GM23248 (cell line): Measurements from ENCODE around the gene PIGA.

ENCODE experiments used
- EZH2 ChIP-seq: fragments of 200-600 bp; sonication (generic); IDR thresholded peaks from 2 replicates; pipeline ENCODE4 v1.6.1; 2018; ENCODE audit warnings: antibody characterized with exemption, mild to moderate bottlenecking; ENCODE audit not compliant: insufficient read depth, poor library complexity, severe bottlenecking
- EZH2phosphoT487 ChIP-seq: fragments of 200-600 bp; sonication (generic); IDR thresholded peaks from 2 replicates; pipeline ENCODE4 v1.6.1; 2018; ENCODE audit warnings: antibody characterized with exemption, moderate library complexity, mild to moderate bottlenecking, low read depth; ENCODE audit not compliant: insufficient read depth

GRCh38 chrX:15321447-15321846 is 13.9 kb downstream of the PIGA start:
- TF ChIP-seq EZH2phosphoT487 (no peak), EZH2 (no peak)
